H9 (cell line): Measurements from ENCODE around the gene HIRA. TPM values are rescaled to one million over a fixed set of nuclear protein-coding genes. Genes with fewer than 3 reads are reported as not detected.

Experiments
- DNase-seq: peaks from one replicate; pipeline ENCODE4 v3.0.0-alpha.2; 2017
- H2AFZ ChIP-seq: one replicate; pipeline ENCODE4 v1.6.1; 2013; ENCODE audit warnings: mild to moderate bottlenecking, low read length, control low read depth, moderate library complexity
- H2AK5ac ChIP-seq: 2 replicates; pipeline ENCODE4 v1.6.1; 2013; ENCODE audit warnings: low read length, control low read depth, mixed read lengths; ENCODE audit not compliant: insufficient read length
- H2BK120ac ChIP-seq: one replicate; pipeline ENCODE4 v1.6.1; 2013; ENCODE audit warnings: low read depth, mild to moderate bottlenecking, low read length, control low read depth, inconsistent platforms; ENCODE audit not compliant: poor library complexity, severe bottlenecking
- H2BK12ac ChIP-seq: 2 replicates; pipeline ENCODE4 v1.6.1; 2013; ENCODE audit warnings: low read length, control low read depth, mixed read lengths, low read depth; ENCODE audit not compliant: insufficient read length
- H2BK15ac ChIP-seq: 2 replicates; pipeline ENCODE4 v1.6.1; 2013; ENCODE audit warnings: low read depth, low read length, control low read depth
- H2BK20ac ChIP-seq: one replicate; pipeline ENCODE4 v1.6.1; 2013; ENCODE audit warnings: low read depth, mild to moderate bottlenecking, low read length, control low read depth, inconsistent platforms; ENCODE audit not compliant: poor library complexity, severe bottlenecking
- H2BK5ac ChIP-seq: 2 replicates; pipeline ENCODE4 v1.6.1; 2013; ENCODE audit warnings: low read length, control low read depth, mixed read lengths; ENCODE audit not compliant: insufficient read length
- H3K14ac ChIP-seq: 2 replicates; pipeline ENCODE4 v1.6.1; 2013; ENCODE audit warnings: low read length, control low read depth; ENCODE audit not compliant: insufficient read depth
- H3K18ac ChIP-seq: 2 replicates; pipeline ENCODE4 v1.6.1; 2013; ENCODE audit warnings: low read depth, mild to moderate bottlenecking, mixed read lengths, low read length, control low read depth; ENCODE audit not compliant: insufficient read length
- H3K23ac ChIP-seq: 2 replicates; pipeline ENCODE4 v1.6.1; 2013; ENCODE audit warnings: low read length, control low read depth, mixed read lengths, low read depth; ENCODE audit not compliant: insufficient read length
- H3K23me2 ChIP-seq: 2 replicates; pipeline ENCODE4 v1.6.1; 2013; ENCODE audit warnings: low read depth, mild to moderate bottlenecking, mixed read lengths, low read length, control low read depth; ENCODE audit not compliant: insufficient read length, poor library complexity, severe bottlenecking
- H3K27ac ChIP-seq: 2 replicates; pipeline ENCODE4 v1.5.1; 2013; ENCODE audit warnings: low read length, control low read depth, mixed read lengths, low read depth; ENCODE audit not compliant: insufficient read length
- H3K27me3 ChIP-seq: 2 replicates; pipeline ENCODE4 v1.6.1; 2013; ENCODE audit warnings: low read length, control low read depth, inconsistent platforms; ENCODE audit not compliant: insufficient read depth
- H3K4ac ChIP-seq: 2 replicates; pipeline ENCODE4 v1.6.1; 2013; ENCODE audit warnings: low read depth, mild to moderate bottlenecking, control low read depth, inconsistent platforms, low read length, moderate library complexity
- H3K4me1 ChIP-seq: 2 replicates; pipeline ENCODE4 v1.6.1; 2013; ENCODE audit warnings: low read length, control low read depth, inconsistent platforms; ENCODE audit not compliant: insufficient read depth
- H3K4me2 ChIP-seq: 2 replicates; pipeline ENCODE4 v1.6.1; 2013; ENCODE audit warnings: low read length, control low read depth, mixed read lengths; ENCODE audit not compliant: insufficient read length, insufficient read depth
- H3K56ac ChIP-seq: 2 replicates; pipeline ENCODE4 v1.6.1; 2013; ENCODE audit warnings: low read depth, mild to moderate bottlenecking, mixed read lengths, low read length, control low read depth; ENCODE audit not compliant: insufficient read length
- H3K79me1 ChIP-seq: 2 replicates; pipeline ENCODE4 v1.6.1; 2013; ENCODE audit warnings: low read depth, mild to moderate bottlenecking, moderate library complexity, low read length, control low read depth, inconsistent platforms; ENCODE audit not compliant: insufficient read depth, poor library complexity, severe bottlenecking
- H3K79me2 ChIP-seq: 2 replicates; pipeline ENCODE4 v1.6.1; 2013; ENCODE audit warnings: low read length, control low read depth, inconsistent platforms; ENCODE audit not compliant: insufficient read depth
- H3K9ac ChIP-seq: 2 replicates; pipeline ENCODE4 v1.6.1; 2013; ENCODE audit warnings: low read length, control low read depth, mixed read lengths; ENCODE audit not compliant: insufficient read length; ENCODE audit errors: extremely low read depth
- H3K9me3 ChIP-seq: one replicate; pipeline ENCODE4 v1.6.1; 2013; ENCODE audit warnings: low read depth, low read length, inconsistent platforms; ENCODE audit not compliant: control insufficient read depth
- H3T11ph ChIP-seq: one replicate; pipeline ENCODE4 v1.6.1; 2013; ENCODE audit warnings: mild to moderate bottlenecking, low read length, control low read depth, inconsistent platforms
- H4K20me1 ChIP-seq: one replicate; pipeline ENCODE4 v1.6.1; 2013; ENCODE audit not compliant: control insufficient read depth, insufficient read length, insufficient read depth
- H4K5ac ChIP-seq: 2 replicates; pipeline ENCODE4 v1.6.1; 2013; ENCODE audit warnings: low read depth, mild to moderate bottlenecking, mixed read lengths, low read length, control low read depth; ENCODE audit not compliant: insufficient read length
- H4K8ac ChIP-seq: replicated peaks from 2 replicates; pipeline ENCODE4 v1.6.1; 2013; ENCODE audit warnings: low read length, control low read depth, mixed read lengths, low read depth; ENCODE audit not compliant: insufficient read length
- H4K91ac ChIP-seq: 2 replicates; pipeline ENCODE4 v1.6.1; 2013; ENCODE audit warnings: low read depth, mild to moderate bottlenecking, moderate library complexity, mixed read lengths, low read length, control low read depth; ENCODE audit not compliant: insufficient read length
- H3K27ac Mint-ChIP-seq, 3 experiments: 2 replicates in 2 of 3; 3 replicates in 1 of 3; pipeline ENCODE4 v1.8.0; 2020 to 2021; ENCODE audit warnings: mixed read lengths in 3 of 3, mild to moderate bottlenecking in 1 of 3, moderate library complexity in 1 of 3
- H3K27me3 Mint-ChIP-seq: 2 replicates; pipeline ENCODE4 v1.8.0; 2021; ENCODE audit warnings: low read depth, mild to moderate bottlenecking, moderate library complexity, mixed read lengths
- H3K36me3 Mint-ChIP-seq, 3 experiments: 2 replicates in 2 of 3; 3 replicates in 1 of 3; pipeline ENCODE4 v1.8.0; 2020 to 2021; ENCODE audit warnings: low read depth in 3 of 3, mixed read lengths in 3 of 3; ENCODE audit not compliant: insufficient read depth in 1 of 3
- H3K4me1 Mint-ChIP-seq, 2 experiments: 2 replicates each; pipeline ENCODE4 v1.8.0; 2020; ENCODE audit warnings: mixed read lengths in 2 of 2
- H3K4me3 Mint-ChIP-seq, 2 experiments: 2 replicates in 1 of 2; 3 replicates in 1 of 2; pipeline ENCODE4 v1.8.0; 2020 to 2021; ENCODE audit warnings: mild to moderate bottlenecking in 2 of 2, mixed read lengths in 2 of 2, moderate library complexity in 1 of 2
- H3K9me3 Mint-ChIP-seq, 2 experiments: 2 replicates in 1 of 2; 3 replicates in 1 of 2; pipeline ENCODE4 v1.8.0; 2020; ENCODE audit warnings: mild to moderate bottlenecking in 2 of 2, mixed read lengths in 2 of 2, moderate library complexity in 1 of 2
- WGBS: extraction: QIAGEN DNeasy Blood & Tissue Kit; methylation state at CpG from one replicate; pipeline ENCODE4 v1.1.7; 2013; ENCODE audit warnings: missing lambda C conversion rate, low lambda C conversion rate, mixed read lengths; ENCODE audit not compliant: insufficient read length; ENCODE audit errors: extremely low coverage; 5-methylcytosine and 5-hydroxymethylcytosine counted together
- total RNA-seq: library from RNA; stranded (reverse); gene quantifications from 2 replicates; pipeline ENCODE4 v1.2.1, GENCODE V29; 2021
- TF ChIP-seq, protein P1 (sequence below): fragments of 200-600 bp; sonication (generic); conservative IDR thresholded peaks from 3 replicates; pipeline ENCODE4 v1.8.0; 2021; ENCODE audit warnings: antibody characterized with exemption, mild to moderate bottlenecking

Gene HIRA
- total RNA-seq, 1 experiment from 2014 or later: 51.9 TPM

DNA sequence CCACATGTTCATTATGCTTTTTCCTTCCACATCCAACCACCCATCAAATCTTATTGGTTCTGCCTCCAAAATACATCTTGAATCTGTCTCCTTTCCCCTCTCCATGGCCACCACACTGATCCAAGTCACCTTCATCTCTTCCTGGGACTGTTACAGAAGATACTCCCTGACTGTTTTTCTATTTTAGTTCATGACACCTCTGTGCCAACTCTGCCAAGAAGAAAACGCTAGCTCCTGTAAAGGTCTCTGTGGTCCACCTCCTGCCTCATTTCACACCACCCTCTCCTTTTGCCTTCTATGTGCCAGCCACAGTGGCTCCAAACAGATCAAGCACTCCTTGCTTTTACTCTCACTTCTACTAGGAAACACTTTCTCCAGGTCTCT is 81.1 kb downstream of the HIRA start:
- no peak overlapping the region for H3K4me2 ChIP-seq
- H3K27me3 ChIP-seq: no peaks in the 10 kb centered on the region
- WGBS: no CpG with 5 or more reads among the region's 1 CpG
- no peaks in the 10 kb centered on the region for H3K79me2 ChIP-seq
- no peaks in the 10 kb centered on the region for H3K9me3 ChIP-seq
- Mint-ChIP-seq H3K27me3 (no peaks in the 10 kb centered on the region), H3K4me1 (no peaks in the 10 kb centered on the region), H3K9me3 (peaks cover 8 to 11% of the 10 kb centered on the region in 2 experiments; a peak in 4 of 5 replicates), H3K36me3 (peaks cover 56 to 77% (median 59%) of the 10 kb centered on the region in 3 experiments), H3K27ac (peak overlapping the region in 2 of 3 experiments; percentile 4 to 25; a peak in 3 of 7 replicates), H3K4me3 (no peak overlapping the region)
- no peak overlapping the region for H4K91ac ChIP-seq
- H3K4ac ChIP-seq: no peak overlapping the region
- no peak overlapping the region for H3K56ac ChIP-seq
- no peak overlapping the region for H3K23ac ChIP-seq
- H3K14ac ChIP-seq: no peak overlapping the region
- H3K23me2 ChIP-seq: no peaks in the 10 kb centered on the region
- no peaks in the 10 kb centered on the region for H4K20me1 ChIP-seq
- H2BK5ac ChIP-seq: no peak overlapping the region
- TF ChIP-seq, protein P1, sequence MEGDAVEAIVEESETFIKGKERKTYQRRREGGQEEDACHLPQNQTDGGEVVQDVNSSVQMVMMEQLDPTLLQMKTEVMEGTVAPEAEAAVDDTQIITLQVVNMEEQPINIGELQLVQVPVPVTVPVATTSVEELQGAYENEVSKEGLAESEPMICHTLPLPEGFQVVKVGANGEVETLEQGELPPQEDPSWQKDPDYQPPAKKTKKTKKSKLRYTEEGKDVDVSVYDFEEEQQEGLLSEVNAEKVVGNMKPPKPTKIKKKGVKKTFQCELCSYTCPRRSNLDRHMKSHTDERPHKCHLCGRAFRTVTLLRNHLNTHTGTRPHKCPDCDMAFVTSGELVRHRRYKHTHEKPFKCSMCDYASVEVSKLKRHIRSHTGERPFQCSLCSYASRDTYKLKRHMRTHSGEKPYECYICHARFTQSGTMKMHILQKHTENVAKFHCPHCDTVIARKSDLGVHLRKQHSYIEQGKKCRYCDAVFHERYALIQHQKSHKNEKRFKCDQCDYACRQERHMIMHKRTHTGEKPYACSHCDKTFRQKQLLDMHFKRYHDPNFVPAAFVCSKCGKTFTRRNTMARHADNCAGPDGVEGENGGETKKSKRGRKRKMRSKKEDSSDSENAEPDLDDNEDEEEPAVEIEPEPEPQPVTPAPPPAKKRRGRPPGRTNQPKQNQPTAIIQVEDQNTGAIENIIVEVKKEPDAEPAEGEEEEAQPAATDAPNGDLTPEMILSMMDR: no peak
- H4K8ac ChIP-seq: no peak overlapping the region
- no peaks in the 10 kb centered on the region for H3K4me1 ChIP-seq
- H2AK5ac ChIP-seq: no peak overlapping the region
- H3K18ac ChIP-seq: no peak overlapping the region
- H2AFZ ChIP-seq: no peak overlapping the region
- DNase-seq: no peak
- H3K27ac ChIP-seq: no peak overlapping the region
- no peak overlapping the region for H2BK15ac ChIP-seq
- no peak overlapping the region for H2BK120ac ChIP-seq
- H2BK20ac ChIP-seq: no peak overlapping the region
- H3K9ac ChIP-seq: no peak overlapping the region
- no peak overlapping the region for H4K5ac ChIP-seq
- H2BK12ac ChIP-seq: no peak overlapping the region
- no peak overlapping the region for H3T11ph ChIP-seq
- H3K79me1 ChIP-seq: no peaks in the 10 kb centered on the region
